Heart left ventricle (tissue), 16 donors: Measurements from ENCODE around the gene BTBD16. TPM values are rescaled to one million over a fixed set of nuclear protein-coding genes. Genes with fewer than 3 reads are reported as not detected.

Experiments
- ATAC-seq, 4 donors: fragments of 200-7000 bp; cut with Tn5 transposase; one replicate each; pipeline ENCODE4 v1.9.1; 2020 to 2022; ENCODE audit warnings: moderate library complexity in 4 of 4, mild to moderate bottlenecking in 3 of 4, moderate number of reproducible peaks in 1 of 4
- DNase-seq, 5 donors: peaks; one replicate each; pipeline ENCODE4 v3.0.0-alpha.2; 2020
- H3K27ac ChIP-seq, 12 donors: fragments of 200-600 bp; sonication (generic) in 4 of 12; one replicate each; pipeline versions ENCODE4 v1.5.0 to v1.8.0; 2016 to 2022; ENCODE audit warnings: mild to moderate bottlenecking in 2 of 12
- H3K27me3 ChIP-seq, 9 donors: fragments of 200-600 bp; sonication (generic) in 2 of 9; one replicate each; pipeline versions ENCODE4 v1.5.1 to v1.8.0; 2016 to 2022; ENCODE audit warnings: mild to moderate bottlenecking in 3 of 9
- H3K36me3 ChIP-seq, 9 donors: fragments of 200-600 bp; sonication (generic) in 2 of 9; one replicate each; pipeline versions ENCODE4 v1.5.0 to v1.8.0; 2018 to 2022; ENCODE audit warnings: mild to moderate bottlenecking in 2 of 9
- H3K4me1 ChIP-seq, 12 donors: fragments of 200-600 bp; sonication (generic) in 4 of 12; one replicate each; pipeline versions ENCODE4 v1.5.0 to v1.8.0; 2016 to 2022; ENCODE audit warnings: mild to moderate bottlenecking in 3 of 12
- H3K4me3 ChIP-seq, 12 donors: fragments of 200-600 bp; sonication (generic) in 4 of 12; one replicate each; pipeline versions ENCODE4 v1.5.0 to v1.8.0; 2017 to 2022; ENCODE audit warnings: mild to moderate bottlenecking in 9 of 12, moderate library complexity in 4 of 12
- H3K9me3 ChIP-seq, 12 donors: fragments of 200-600 bp; sonication (generic) in 4 of 12; one replicate each; pipeline versions ENCODE4 v1.5.0 to v1.8.0; 2016 to 2022; ENCODE audit warnings: mild to moderate bottlenecking in 1 of 12
- POLR2A ChIP-seq, 2 donors: fragments of 450-650 bp; IDR thresholded peaks; one replicate each; pipeline ENCODE4 v1.6.1; 2017; ENCODE audit warnings: antibody characterized with exemption in 2 of 2, mild to moderate bottlenecking in 2 of 2, moderate library complexity in 2 of 2
- WGBS, 4 donors: extraction: QIAGEN DNeasy Blood & Tissue Kit in 2 of 4; methylation state at CpG; one replicate each; pipeline versions ENCODE4 v1.1.5 to v1.1.7; 2013 to 2018; 5-methylcytosine and 5-hydroxymethylcytosine counted together
- intact Hi-C, 10 donors: fragments of 100-400 bp; cut with DNase I; formaldehyde crosslinking; loops; one replicate each; pipeline versions ENCODE4 v1.11.1 to v1.14.2; 2022
- polyA plus RNA-seq, 2 donors: library from polyadenylated mRNA; stranded (reverse); fragments of 200-250 nt; gene quantifications; one replicate each; pipeline ENCODE4 v1.2.3, GENCODE V29; 2013
- total RNA-seq, 9 donors: library from RNA; depleted of rRNA in 2 of 9; stranded (reverse); fragments of >200 nt in 2 of 9; fragmentation: NEBNext Ultra II Directional in 3 of 9; extraction: Animal tissue kit (Norgen Biotek cat#: 25700) in 3 of 9; gene quantifications; one replicate each; pipeline versions ENCODE4 v1.1.0 to v1.2.4, GENCODE V29; 2016 to 2023
- TF ChIP-seq, protein P1 (sequence below), 12 donors: fragments of 200-600 bp; sonication (generic) in 4 of 12; IDR thresholded peaks; one replicate each; pipeline versions ENCODE4 v1.5.0 to v1.8.0; 2018 to 2022; ENCODE audit warnings: antibody characterized with exemption in 12 of 12, mild to moderate bottlenecking in 5 of 12
- donor health status: ischemic (EF 13 %, LVEDD 7.1; RV severe dilation, severe dysfunction).
- donor health status: healthy with polysubstance abuse.
- donor health status: DM: no; HTN: yes; CAD: no.
- donor health status: DM: no; HTN: no; CAD: no.
- donor health status: ischemic (EF 25% LVEDD 6.9; RV normal size, moderate dysfunction).
- donor health status: ischemic (EF 25% LVEDD 5.7; RV mildly dilated, moderate dysfunction).
- donor health status: healthy.
- donor health status: DM: yes; HTN: yes; CAD: no.
- donor health status: ischemic (EF 35%, LVEDD 5.7; RV mildly dilated, moderate dysfunction).
- donor health status: nonischemic (EF 11% LVEDD 7.7; RV severe dilation, severe dysfunction).
- donor health status: DM: yes; HTN: yes; CAD: no.
- donor health status: PGD.
- donor health status: ischemic (EF 29% LVEDD 5.4; RV normal size, mild dysfunction).
- donor health status: nonischemic (EF 23%, LVEDD 6.1; RV moderate dilation, normal function).

The BTBD16 gene
- total and polyA plus RNA-seq, 11 donors = 0.23 to 0.25 TPM; not detected in 9

- Histone ChIP-seq H3K9me3 (no peaks in the 10 kb centered on the region), H3K27me3 (peaks cover 0 to 6% (median 0%) of the 10 kb centered on the region in 9 donors), H3K27ac (peak overlapping the region in 7 of 12 donors; percentile 96 to 99 (median 98)), H3K36me3 (no peaks in the 10 kb centered on the region), H3K4me3 (peak overlapping the region in 11 of 12 donors; percentile 6 to 94 (median 86)), H3K4me1 (peaks cover 0 to 70% (median 37%) of the 10 kb centered on the region in 12 donors)
- TF ChIP-seq, protein P1, sequence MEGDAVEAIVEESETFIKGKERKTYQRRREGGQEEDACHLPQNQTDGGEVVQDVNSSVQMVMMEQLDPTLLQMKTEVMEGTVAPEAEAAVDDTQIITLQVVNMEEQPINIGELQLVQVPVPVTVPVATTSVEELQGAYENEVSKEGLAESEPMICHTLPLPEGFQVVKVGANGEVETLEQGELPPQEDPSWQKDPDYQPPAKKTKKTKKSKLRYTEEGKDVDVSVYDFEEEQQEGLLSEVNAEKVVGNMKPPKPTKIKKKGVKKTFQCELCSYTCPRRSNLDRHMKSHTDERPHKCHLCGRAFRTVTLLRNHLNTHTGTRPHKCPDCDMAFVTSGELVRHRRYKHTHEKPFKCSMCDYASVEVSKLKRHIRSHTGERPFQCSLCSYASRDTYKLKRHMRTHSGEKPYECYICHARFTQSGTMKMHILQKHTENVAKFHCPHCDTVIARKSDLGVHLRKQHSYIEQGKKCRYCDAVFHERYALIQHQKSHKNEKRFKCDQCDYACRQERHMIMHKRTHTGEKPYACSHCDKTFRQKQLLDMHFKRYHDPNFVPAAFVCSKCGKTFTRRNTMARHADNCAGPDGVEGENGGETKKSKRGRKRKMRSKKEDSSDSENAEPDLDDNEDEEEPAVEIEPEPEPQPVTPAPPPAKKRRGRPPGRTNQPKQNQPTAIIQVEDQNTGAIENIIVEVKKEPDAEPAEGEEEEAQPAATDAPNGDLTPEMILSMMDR (IDR thresholded peaks at IDR 0.05) = no peak
- no peak for TF ChIP-seq POLR2A (IDR thresholded peaks at IDR 0.05)
- DNase-seq (no peak), ATAC-seq (no peak)
- intact Hi-C loops = loop anchor here in 2 of 10 donors (5.0 to 10.0 kb wide), 2 partner anchors 46 to 608 kb away; partner anchors contain the start of gene PSTK (in 1 of the 2)
- 46 to 52% (median 49%) methylated on average over 11 of the region's 11 CpGs for WGBS, 4 donors
Measured at GRCh38 chr10:122376364-122376961, 105.4 kb downstream of the BTBD16 start.

GRCh38 chr10:122379041-122379440 is 107.9 kb downstream of the BTBD16 start:
- Histone ChIP-seq H3K9me3 (no peaks in the 10 kb centered on the region), H3K4me1 (peaks cover 0 to 46% (median 22%) of the 10 kb centered on the region in 12 donors), H3K27ac (no peak overlapping the region), H3K4me3 (no peak overlapping the region), H3K27me3 (peaks cover 0 to 2% (median 0%) of the 10 kb centered on the region in 9 donors), H3K36me3 (no peaks in the 10 kb centered on the region)
- 84 to 95% (median 91%) methylated on average over 5 of the region's 5 CpGs for WGBS, 4 donors
- intact Hi-C loops = loop anchor here in 2 of 10 donors (5.0 to 10.0 kb wide), 2 partner anchors 43 to 606 kb away; partner anchors contain the start of gene PSTK (in 1 of the 2)
- no peak for DNase-seq
- no peak for ATAC-seq
- TF ChIP-seq, protein P1 (IDR thresholded peaks at IDR 0.05) = no peak
- no peak for TF ChIP-seq POLR2A (IDR thresholded peaks at IDR 0.05)

GRCh38 chr10:122379537-122379936 is 108.4 kb downstream of the BTBD16 start:
- 93 to 94% (median 93%) methylated on average over 2 of the region's 2 CpGs for WGBS, 4 donors
- Histone ChIP-seq H3K9me3 (no peaks in the 10 kb centered on the region), H3K27me3 (peaks cover 0 to 2% (median 0%) of the 10 kb centered on the region in 9 donors), H3K4me1 (peaks cover 0 to 46% (median 20%) of the 10 kb centered on the region in 12 donors), H3K36me3 (no peaks in the 10 kb centered on the region), H3K4me3 (no peak overlapping the region), H3K27ac (no peak overlapping the region)
- intact Hi-C loops = loop anchor here in 2 of 10 donors (5.0 to 10.0 kb wide), 2 partner anchors 43 to 605 kb away; partner anchors contain the start of gene PSTK (in 1 of the 2)
- TF ChIP-seq, protein P1 (IDR thresholded peaks at IDR 0.05) = no peak
- TF ChIP-seq POLR2A (IDR thresholded peaks at IDR 0.05) = no peak
- no peak for DNase-seq
- ATAC-seq = no peak

DNA sequence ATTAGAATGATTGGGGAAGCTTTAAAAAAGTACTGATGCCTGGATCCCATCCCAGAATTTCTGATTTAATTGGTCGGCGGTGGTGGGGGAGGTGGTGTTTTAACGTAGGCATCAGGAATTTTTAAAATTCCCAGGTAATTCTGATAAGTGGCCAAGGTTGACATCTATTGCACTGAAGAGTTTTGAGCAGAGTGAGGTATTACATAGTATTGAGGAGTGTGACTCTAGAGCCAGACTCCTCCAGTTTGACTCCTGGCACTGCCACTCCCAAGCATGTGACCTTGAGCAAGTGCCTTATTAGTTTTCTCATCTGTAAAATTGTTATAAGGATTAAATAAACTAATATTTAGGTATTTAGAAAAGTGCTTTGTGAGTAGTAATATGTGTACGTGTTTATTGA is 109.6 kb downstream of the BTBD16 start:
- Histone ChIP-seq H3K36me3 (no peaks in the 10 kb centered on the region), H3K27ac (no peak overlapping the region), H3K4me3 (no peak overlapping the region), H3K9me3 (no peaks in the 10 kb centered on the region), H3K4me1 (peaks cover 0 to 50% (median 20%) of the 10 kb centered on the region in 12 donors), H3K27me3 (peaks cover 0 to 2% (median 0%) of the 10 kb centered on the region in 9 donors)
- TF ChIP-seq, protein P1 (IDR thresholded peaks at IDR 0.05) = no peak
- no peak for TF ChIP-seq POLR2A (IDR thresholded peaks at IDR 0.05)
- ATAC-seq (no peak), DNase-seq (no peak)
- WGBS, 4 donors = 67 to 77% (median 70%) methylated on average over 4 of the region's 4 CpGs
- intact Hi-C loops = no loop called here
